ENCODE data around the gene TRAF3.
A peak's percentile ranks its signal among the peaks of the same experiment; 100 is the strongest.
"Not testable (repeated sequence)": the region's sequence is repeated elsewhere in the genome, so short reads cannot be mapped to it uniquely, and the experiment has no call there.

TRAF3 gene

GRCh38 chr14:102924632-102925588 is 147.7 kb downstream of the TRAF3 start:
- DNase-seq (ENCODE audit: low spot score), result no peak

DNA sequence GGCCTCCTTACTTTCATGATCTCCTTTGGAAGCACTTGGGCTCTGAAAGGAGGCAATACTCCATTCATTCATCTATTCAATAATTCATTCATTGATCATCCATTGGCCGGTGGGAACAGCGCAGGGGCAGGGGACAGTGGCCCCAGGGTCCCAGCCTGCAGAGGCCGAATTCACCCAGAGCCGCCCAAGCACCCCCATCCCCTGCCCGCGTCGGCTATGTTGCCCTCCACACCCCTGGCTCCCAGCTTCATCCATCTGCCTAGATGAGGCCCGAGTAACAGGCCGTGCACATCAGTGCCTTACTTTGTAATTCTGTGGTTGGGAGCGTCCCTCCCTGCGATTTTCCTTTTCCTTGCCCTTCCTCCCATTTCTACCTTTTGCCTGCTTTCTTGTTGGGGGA is 148.4 kb downstream of the TRAF3 start:
- DNase-seq (ENCODE audit: low spot score), result no peak

GRCh38 chr14:102926104-102926503 is 148.9 kb downstream of the TRAF3 start:
- no peak for DNase-seq (ENCODE audit: low spot score)

GRCh38 chr14:102926840-102927239 is 149.6 kb downstream of the TRAF3 start:
- not testable (repeated sequence) for DNase-seq (ENCODE audit: low spot score)

GRCh38 chr14:102927346-102927877 is 150.2 kb downstream of the TRAF3 start:
- DNase-seq (ENCODE audit: low spot score), result no peak

DNA sequence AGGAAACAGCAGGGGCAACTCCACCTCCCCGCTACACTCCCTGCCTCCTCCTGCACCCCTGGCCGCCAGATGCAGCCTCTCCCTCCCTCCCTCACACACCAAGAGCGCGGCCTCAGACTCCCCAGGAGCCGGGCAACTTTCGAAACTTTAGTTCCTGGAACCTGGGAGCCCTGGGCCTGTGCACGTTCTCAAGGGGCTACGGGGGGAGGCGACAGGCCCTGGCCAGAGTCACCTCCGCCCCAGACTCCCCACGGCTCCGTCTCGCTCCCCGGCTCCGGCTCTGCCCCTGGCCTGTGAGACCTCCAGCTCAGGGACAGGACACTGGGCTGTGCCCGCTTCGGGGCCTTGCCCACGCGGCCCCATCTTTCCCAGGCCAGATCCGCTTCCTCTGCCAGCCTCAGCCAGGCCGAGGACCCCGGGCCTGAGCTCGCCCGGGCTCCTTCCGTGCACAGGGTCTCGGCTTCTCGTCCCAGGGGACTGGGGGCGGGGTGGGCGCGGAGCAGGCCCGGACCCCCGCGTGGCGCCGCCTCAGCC is 150.7 kb downstream of the TRAF3 start:
- no peak for DNase-seq (ENCODE audit: low spot score)

GRCh38 chr14:102928412-102929240 is 151.4 kb downstream of the TRAF3 start:
- DNase-seq (ENCODE audit: low spot score), result peak; percentile 64

GRCh38 chr14:102929241-102930137 is 152.2 kb downstream of the TRAF3 start:
- peak; percentile 44 for DNase-seq (ENCODE audit: low spot score)

DNA sequence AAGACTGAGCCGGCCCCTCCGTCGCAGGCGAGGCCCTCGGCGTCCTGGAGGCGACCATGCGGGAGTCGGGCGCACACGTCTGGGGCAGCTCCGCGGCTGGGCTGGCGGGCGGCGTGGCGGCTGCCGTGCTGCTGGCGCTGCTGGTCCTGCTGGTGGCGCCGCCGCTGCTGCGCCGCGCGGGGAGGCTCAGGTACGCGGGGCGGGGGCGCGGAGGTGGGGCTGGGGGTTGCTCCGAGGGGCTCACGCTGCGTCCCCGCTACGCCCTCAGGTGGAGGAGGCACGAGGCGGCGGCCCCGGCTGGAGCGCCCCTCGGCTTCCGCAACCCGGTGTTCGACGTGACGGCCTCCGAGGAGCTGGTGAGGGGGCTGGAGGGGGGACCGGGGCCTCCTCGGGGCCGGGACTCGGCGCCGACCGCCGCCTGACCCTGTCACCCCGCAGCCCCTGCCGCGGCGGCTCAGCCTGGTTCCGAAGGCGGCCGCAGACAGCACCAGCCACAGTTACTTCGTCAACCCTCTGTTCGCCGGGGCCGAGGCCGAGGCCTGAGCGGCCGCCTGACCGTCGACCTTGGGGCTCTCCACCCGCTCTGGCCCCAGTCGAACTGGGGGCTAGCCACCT is 153.0 kb downstream of the TRAF3 start:
- DNase-seq (ENCODE audit: low spot score), result peak; percentile 54

DNA sequence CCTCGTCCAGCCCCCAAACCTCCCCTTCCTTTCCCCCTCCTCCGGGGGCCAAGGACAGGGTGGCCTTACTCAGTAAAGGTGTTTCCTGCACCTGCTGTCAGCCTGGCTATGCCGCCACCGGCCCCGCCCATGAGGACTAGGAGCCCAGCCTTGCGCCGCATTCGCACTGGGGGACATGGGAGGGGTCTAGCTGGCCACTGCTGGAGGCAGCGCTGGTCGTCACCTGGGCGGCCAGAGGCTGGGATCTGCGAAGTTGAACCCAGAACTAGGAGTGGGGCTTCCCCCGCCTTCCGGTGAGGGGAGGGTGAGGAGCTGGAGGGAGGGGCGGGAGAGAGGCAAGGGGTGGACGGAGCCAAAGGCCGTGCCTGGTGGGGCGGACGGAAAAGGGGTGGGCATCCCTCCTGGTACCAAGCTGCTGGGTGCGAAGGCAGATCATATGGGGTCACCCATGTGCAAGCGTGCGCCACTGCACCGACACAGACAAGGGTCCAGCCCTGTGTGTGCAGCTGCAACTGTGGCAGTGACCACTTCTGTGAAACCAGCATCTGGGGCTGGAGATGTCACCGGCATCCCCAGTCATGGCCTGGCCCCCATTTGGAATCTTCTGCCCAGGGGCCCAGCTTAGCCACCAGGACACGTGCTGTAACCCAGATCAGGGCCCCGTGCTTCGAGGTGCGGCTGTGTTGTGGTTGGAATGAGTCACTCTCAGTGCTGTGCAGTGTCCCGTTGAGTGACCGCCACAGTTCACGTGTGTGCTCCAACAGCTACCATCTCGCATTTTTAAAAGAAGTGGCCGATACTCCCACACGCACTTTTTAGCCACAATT is 153.7 kb downstream of the TRAF3 start:
- DNase-seq (ENCODE audit: low spot score), result no peak

- no peak for DNase-seq (ENCODE audit: low spot score)
Observed at GRCh38 chr14:102931580-102932285, 154.5 kb downstream of the TRAF3 start.

GRCh38 chr14:102932484-102933248 is 155.4 kb downstream of the TRAF3 start:
- DNase-seq (ENCODE audit: low spot score), result no peak

- DNase-seq (ENCODE audit: low spot score), result no peak
Observed at GRCh38 chr14:102933618-102934231, 156.5 kb downstream of the TRAF3 start.

- no peak for DNase-seq (ENCODE audit: low spot score)
Observed at GRCh38 chr14:102935756-102936155, 158.5 kb downstream of the TRAF3 start.

GRCh38 chr14:102937331-102938175 is 160.3 kb downstream of the TRAF3 start:
- DNase-seq (ENCODE audit: low spot score), result no peak

DNA sequence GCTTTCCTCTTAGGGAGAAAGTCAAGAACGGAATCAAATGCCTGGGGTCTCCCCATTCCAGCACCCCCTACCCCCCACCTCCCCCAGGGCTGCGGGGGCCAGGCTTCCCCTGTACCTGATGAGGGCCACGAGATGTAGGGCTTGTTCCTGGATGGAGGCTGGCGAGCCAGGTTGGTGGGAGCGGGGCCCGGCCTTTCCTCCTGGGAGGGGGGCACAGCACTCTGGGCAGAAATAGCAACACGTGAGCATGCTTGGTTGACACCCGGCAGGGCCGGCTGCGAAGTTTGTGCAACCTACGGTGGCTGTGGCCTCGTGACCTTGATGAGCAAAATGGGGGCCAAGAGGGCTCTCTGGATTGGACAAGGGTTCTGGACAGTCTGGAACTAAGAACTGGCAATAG is 160.9 kb downstream of the TRAF3 start:
- DNase-seq (ENCODE audit: low spot score), result no peak

GRCh38 chr14:102939329-102939728 is 162.1 kb downstream of the TRAF3 start:
- DNase-seq (ENCODE audit: low spot score), result no peak
